NCI-H446 treated with DMSO at 0.1 percent for 48 hours (cell line): ENCODE data around the gene SREBF1.
"Not testable (repeated sequence)": the region's sequence is repeated elsewhere in the genome, so short reads cannot be mapped to it uniquely, and the experiment has no call there.

ENCODE experiments used
- DNase-seq: peaks from one replicate; lab custom pipeline; 2025; lab: John Stamatoyannopoulos, UW

SREBF1 gene

DNA sequence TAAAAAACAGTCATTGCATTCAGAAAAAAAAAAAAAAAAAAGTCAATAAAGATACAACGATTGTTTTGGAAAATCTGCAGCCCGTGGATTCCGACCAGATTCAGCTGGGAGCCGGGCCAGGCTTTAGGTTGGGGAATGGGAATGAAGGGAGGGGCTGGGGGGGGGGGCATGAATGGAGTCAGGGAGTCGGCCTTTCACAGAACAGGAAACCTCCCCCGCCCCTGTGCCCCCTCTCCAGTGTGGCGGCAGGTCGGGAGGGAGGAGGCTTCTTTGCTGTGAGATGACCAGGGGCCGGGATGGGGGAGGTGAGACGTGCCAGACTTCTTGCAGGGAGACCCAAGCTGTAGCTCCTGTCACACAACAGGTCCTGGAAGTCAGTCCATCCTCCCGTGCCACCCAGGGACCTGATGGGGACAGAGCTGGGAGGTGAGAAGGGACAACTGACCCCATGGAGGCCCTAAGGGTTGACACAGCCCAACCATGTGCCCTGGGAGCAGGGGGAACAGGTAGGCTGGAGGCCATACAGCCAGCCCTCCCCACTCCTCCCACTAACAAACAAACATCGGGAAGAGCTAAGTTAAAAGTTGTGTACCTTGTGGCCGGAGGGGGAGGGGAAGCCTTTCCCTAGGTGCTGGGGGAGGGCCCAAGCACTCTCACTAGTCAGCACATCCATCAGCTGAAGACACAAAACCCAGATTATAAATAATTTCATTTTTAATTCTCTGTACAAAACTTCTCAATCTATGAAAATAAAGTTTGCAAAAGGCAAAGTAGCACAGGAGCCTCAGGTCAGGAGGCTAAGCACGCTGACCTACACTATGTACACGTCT, 25.2 kb downstream of the SREBF1 start:
- DNase-seq, result no peak

DNA sequence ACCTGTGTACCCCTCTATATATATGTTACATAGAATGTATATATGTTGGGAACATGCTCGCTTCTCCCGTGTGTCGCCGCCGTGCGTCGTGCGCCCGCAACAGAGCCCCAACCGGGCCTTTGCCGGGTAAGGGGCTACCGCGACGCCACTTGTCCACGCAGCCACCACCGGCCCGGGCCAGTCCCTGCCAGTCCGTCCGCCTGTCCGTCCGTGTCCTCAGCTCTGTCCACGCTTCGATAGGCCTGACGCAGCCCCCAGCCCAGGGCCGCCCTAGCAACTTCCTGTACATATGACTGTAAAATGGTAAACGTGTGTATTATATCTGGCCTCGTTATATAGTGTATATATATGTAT, 25.9 kb downstream of the SREBF1 start:
- DNase-seq, result no peak

DNA sequence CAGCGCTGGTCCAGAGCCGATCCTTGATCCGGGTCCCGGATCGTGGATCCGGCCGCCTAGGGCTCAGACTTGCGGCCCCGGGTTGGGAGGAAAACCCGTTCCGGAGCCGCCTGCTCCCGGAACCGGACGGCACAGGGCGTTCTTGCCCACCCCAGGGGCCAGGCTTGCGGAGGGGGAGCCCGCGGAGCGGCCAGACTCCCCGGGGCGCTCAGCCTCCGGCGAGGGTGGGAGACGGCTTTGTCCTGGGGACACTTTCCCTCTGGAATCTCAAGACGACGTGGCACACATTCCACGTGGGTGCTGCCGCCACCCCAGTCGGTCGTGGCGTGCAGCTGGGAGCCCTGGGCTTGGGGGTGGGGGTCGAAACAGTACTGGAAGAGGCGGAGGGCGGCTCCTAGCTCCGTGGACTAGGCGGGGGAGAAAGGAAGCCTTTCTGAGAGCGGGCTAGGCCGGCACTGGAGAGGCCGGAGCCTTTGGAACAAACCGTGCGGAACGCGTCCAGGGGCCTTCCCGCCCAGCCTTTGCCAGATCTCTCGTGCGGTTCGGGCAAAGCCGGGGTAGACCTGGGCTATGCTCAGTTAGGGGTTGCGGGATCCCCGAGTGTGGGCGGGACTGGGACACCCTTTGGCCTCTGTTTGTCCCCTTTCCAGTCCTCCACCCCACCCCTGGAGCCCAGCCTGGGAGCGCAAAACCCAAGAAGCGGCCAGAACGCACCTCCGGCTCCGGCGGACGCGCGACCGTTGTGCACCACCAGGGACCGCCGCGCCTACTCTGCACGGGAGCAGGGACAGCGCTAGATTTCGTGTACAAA, 26.5 kb downstream of the SREBF1 start:
- no peak for DNase-seq

DNA sequence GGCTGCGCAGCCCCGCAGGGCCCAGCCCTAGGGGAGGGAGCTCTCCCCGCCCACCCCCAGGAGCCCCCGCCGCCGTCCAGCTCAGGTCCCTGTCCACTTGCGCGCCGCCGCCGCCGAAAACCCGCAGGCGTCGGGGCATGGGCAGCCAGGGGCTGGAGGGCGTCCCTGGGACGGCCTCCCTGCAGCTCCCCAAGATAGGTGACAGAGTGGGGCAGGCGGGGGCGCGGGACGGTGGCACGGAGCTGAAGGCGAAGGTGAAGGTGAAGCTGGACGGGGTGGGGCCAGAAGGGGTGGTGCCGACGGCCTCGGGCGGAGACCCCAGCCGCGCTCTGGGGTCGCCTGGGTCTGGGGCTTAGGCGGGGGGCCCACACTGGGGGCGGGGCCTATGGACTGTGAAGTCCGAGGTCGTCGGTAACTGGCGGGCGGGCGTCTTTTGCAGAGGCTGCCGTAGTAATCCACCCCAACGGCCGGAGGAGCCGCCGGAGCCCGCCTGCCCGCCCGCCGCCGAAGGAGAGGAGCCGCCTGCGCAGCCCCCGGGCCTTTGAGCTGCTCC, 27.2 kb downstream of the SREBF1 start:
- DNase-seq, result no peak

DNA sequence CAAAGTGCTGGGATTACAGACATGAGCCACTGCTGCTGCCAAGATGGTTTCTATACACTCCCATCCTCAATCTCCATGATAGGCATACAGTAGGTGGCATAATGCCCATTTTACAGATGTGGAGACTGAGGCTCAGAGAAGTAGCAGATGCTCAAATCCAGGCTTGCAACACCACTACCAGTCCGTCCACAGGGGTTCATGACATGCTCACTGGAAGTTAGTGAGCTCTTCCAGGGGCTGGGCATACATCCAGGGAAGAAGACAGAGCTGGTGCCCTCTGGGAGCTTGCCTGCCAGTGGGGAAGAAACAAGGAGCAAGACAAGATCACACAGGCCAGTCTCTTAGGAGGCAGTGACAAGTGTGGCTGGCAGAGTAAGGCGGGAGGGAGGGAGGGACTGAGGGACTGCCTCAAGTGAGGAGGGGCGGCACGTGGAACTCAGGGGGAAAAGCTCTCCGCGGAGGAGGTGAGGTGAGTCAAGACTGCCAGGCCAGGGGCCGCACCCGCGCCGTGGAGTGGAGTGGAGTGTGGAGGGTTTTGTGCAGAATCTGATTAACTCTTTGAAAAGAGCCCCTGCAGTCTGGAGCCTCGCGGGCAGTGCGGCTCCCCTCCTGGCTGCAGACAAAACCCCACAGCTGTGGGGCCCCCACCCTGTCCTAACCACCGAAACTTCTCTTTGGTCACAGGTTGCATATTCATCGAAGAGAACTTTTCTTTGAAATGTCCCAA, 27.9 kb downstream of the SREBF1 start:
- no peak for DNase-seq

DNA sequence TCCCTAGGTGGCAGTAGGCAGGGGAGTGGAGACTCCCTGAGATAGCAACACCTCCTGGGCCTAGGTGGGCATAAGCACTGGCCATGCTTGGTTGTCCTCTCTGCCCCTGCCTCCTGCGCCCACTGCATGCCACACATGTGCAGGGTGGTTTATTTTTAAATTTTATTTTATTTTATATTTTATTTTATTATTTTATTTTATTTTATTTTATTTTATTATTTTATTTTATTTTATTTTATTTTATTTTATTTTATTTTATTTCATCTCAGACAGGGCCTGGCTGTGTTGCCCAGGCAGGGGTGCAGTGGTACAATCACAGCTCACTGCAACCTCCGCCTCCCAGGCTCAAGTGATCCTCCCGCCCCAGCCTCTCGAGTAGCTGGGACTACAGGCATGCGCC, 28.6 kb downstream of the SREBF1 start:
- not testable (repeated sequence) for DNase-seq

DNA sequence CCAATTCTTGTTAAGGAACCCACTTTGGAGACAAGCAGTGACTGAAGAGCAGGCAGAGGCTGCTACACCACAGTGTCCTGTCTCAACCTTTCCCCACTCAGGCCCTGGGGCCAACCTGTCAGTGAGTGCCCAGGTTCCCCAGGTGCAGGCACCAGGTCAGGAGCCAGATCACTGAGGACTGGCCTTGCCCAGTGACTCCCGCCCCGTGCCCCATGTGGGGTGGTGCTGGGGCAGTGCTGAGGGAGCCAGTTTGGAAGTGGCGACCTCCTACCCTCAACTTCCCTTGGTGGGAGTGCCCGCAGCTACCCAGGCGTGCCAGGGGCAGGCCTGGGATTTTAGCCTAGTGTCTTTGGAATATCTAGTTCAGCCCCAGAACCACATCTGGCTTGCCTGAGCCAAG, 29.3 kb downstream of the SREBF1 start:
- no peak for DNase-seq

DNA sequence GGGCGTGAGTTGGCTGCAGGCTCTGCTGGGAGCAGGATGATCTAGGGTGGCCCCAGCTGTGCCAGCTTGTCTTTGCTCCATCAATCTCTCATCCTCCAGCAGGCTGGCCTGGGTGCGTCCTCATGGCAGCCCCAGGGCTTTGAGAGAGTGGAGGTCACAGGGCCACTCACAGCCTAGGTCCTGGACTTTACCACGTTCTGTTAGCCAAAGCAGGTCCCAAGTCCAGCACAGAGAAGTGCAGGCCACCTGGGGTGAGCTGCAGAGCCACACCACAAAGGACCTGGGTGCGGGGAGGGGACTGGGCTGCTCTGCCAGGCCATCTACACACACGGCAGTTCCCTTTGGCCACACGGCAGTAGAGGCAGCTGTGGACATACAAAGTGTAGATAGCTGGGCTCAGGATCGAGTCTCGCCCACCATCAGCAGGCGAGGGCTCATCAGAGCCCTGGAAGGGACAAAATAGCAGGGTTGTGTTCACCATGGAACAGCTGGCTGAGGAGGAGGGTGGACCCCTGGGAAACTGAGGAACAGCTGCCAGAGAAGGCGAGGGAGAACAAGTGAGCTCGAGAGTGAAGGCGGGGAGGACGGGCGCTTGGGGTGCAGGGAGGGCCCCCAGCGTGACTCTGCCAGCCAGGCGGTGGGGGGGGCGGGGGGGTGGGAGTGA, 30.0 kb downstream of the SREBF1 start:
- DNase-seq, result no peak

DNA sequence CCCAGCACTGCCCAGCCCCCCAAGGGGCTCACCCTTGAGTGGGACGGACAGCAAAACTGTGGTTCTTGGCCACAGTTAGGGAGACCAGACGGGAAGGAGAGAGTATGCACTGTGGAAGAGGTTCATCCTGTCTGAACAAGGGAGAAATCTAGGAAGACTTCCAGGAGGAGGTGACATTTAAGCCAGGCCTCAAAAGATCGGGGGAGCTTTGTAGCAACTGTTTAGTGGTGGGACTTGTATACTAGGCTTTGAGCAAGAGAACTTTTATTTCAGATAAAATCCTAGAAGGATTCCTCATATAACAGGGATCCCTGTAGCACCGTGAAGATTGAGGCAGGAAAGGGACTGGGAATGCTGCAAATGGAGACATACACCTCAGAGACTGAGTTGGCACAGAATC, 30.8 kb downstream of the SREBF1 start:
- no peak for DNase-seq

DNA sequence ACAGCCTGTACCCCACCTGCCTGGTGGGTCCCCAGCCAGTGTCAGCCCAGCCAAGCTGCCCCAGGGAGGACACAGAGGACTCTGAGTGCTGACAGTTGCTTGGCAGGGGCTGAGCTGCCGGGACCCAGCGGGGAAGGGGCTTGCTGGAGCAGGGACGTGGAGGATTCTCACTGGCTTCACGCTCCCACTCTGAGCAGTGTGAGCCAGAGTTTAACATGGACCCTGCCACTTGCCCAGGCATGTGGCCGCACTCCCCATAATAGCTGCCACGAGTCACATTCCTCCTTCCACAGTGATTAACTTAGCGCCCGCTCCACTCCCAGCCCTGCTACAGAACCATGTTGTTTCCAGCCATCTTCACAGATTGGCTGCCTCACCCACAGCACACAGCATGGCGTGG, 31.2 kb downstream of the SREBF1 start:
- DNase-seq, result no peak

DNA sequence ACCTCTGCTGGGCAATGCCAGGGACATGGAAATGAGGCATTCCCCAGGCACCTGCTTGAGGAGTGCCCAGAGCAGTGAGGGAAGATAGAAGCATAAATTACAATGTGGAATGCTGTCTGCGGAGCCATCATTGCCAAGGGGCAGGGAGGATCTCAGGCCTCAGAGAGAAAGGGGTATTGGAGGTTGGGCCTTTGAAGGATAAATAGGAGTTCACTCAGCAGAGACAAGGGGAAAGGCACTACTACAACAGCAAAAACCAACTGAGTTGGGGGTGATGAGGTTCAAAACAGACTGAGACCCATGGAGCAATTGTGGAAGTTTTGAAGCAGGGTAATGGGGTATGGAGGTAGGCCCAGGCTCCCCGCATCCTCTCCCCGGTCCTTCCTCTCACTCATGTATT, 32.8 kb downstream of the SREBF1 start:
- DNase-seq, result no peak

DNA sequence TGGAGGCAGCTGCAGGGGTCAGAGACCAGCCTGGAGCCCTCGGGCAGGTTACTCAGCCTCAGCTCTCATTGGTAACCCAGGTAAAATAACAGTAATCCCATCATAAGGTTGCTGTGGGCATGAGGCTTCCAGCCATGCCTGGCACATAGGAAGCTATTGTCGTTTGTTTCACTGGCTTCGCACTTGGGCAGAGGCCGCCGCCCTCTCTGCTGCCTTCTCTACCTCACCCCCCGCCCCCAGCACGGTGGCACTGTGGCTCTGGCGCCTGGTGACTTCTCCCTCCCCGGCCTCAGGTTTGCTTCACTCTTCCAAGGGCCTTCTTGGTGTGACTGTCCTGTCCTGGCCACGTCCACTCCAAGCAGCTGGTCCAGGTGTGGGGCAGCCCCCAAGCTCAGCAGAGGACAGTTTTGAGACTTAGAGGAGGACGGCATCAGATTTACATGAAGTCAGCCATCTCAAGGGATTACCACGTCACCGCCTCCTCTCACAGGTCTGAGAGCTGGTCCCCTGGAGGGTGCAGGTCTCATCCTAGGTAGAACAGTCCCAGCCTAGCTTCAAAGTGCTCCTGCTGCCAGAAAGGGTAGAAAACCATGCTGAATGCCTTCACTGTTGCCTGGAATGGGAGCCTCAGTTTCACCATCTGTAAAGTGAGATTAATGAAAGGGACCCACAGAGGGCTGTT, 34.8 kb downstream of the SREBF1 start:
- DNase-seq, result no peak

DNA sequence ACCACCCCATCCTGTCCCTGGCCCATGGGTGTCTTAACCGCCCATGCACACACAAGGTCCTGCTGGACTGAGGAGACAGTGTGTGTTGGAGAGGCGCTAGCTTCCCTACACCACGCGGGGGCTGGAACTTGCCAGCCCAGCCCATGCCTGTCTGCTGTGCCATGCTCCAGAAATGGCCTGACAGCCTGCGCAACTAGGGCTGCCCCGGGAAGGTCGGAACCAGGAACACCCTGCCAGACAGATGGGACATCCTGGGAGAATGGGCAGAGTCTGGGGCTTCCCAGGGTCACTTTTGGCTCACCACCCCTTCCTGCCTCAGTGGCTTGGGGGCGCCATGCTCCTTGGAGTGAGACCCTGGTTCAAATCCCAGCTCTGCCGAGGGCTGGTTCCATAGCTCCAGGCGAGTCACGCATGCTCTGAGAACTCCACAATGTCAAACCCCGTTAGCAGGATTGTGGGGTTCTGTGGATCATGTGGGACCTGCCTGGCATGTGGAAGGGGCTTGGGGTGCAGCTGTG, 36.2 kb downstream of the SREBF1 start:
- no peak for DNase-seq

DNA sequence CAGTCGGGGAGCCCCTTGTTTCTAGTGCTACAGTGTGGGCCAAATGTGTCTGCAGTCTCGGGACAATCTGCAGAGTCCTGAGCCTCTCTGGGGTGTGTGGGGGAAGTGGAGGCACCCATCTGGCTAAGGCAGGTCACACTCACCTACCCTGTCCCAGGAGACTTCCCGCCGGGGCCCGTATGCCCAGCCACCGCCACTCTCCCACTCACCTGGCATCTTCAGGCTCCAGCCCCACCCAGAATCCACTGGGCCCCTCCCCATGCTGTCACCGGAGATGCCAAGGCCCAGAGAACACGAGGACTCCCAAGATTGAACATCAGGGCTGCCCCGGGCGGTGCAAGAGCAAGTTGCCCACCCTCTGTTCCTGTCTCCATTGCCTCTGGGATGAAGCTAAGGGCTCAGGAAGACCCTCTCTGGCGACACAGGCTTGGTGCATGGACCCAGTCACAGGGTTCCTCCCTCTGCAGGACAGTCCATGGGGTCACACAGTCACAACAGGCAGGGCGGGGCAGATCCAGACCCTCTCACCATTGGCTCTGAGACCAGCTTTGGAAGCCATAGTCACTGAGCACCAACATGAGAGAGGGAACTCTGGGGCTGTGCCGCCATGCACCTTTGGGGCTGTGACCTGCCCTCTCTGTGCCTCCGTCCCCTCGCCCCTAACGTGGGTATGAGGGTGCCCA, 38.1 kb downstream of the SREBF1 start:
- no peak for DNase-seq

DNA sequence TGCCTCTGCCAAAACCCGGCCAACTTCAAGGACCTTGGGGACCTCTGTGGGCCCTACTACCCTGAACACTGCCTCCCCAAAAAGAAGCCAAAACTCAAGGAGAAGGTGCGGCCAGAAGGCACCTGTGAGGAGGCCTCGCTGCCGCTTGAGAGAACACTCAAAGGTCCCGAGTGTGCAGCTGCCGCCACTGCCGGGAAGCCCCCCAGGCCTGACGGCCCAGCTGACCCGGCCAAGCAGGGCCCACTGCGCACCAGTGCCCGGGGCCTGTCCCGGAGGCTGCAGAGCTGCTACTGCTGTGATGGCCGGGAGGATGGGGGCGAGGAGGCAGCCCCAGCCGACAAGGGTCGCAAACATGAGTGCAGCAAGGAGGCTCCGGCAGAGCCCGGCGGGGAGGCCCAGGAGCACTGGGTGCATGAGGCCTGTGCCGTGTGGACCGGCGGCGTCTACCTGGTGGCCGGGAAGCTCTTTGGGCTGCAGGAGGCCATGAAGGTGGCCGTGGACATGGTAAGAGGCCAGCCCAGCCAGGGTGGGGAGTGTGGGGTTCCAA, 38.7 kb downstream of the SREBF1 start:
- DNase-seq, result no peak

DNA sequence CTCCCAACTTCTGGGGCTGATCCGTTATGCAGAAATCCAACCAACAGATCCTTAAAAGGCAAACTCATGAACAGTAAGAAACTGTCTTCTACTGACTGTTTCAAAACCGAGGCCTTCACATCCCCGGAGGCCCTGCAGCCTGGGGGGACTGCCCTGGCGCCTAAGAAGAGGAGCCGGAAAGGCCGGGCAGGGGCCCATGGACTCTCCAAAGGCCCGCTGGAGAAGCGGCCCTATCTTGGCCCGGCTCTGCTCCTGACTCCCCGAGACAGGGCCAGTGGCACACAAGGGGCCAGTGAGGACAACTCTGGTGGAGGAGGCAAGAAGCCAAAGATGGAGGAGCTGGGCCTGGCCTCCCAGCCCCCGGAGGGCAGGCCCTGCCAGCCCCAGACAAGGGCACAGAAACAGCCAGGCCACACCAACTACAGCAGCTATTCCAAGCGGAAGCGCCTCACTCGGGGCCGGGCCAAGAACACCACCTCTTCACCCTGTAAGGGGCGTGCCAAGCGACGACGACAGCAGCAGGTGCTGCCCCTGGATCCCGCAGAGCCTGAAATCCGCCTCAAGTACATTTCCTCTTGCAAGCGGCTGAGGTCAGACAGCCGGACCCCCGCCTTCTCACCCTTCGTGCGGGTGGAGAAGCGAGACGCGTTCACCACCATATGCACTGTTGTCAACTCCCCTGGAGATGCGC, 39.5 kb downstream of the SREBF1 start:
- DNase-seq, result no peak

DNA sequence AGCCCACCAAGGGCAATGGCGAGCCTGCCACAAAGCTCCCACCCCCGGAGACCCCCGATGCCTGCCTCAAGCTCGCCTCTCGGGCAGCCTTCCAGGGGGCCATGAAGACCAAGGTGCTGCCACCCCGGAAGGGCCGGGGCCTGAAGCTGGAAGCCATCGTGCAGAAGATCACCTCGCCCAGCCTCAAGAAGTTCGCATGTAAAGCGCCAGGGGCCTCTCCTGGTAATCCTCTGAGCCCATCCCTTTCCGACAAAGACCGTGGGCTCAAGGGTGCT, 40.1 kb downstream of the SREBF1 start:
- no peak for DNase-seq

DNA sequence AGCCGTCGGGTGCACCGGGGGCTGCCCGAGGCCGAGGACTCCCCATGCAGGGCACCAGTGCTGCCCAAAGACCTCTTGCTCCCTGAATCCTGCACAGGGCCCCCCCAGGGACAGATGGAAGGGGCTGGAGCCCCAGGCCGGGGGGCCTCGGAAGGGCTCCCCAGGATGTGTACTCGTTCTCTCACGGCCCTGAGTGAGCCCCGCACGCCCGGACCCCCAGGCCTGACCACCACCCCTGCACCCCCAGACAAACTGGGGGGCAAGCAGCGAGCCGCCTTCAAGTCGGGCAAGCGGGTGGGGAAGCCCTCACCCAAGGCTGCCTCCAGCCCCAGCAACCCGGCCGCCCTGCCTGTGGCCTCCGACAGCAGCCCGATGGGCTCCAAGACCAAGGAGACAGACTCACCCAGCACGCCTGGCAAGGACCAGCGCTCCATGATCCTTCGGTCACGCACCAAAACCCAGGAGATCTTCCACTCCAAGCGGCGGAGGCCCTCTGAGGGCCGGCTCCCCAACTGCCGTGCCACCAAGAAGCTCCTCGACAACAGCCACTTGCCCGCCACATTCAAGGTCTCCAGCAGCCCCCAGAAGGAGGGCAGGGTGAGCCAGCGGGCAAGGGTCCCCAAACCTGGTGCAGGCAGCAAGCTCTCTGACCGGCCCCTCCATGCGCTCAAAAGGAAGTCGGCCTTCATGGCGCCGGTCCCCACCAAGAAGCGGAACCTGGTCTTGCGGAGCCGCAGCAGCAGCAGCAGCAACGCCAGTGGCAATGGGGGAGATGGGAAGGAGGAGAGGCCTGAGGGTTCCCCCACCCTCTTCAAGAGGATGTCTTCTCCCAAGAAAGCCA, 40.6 kb downstream of the SREBF1 start:
- DNase-seq, result no peak

DNA sequence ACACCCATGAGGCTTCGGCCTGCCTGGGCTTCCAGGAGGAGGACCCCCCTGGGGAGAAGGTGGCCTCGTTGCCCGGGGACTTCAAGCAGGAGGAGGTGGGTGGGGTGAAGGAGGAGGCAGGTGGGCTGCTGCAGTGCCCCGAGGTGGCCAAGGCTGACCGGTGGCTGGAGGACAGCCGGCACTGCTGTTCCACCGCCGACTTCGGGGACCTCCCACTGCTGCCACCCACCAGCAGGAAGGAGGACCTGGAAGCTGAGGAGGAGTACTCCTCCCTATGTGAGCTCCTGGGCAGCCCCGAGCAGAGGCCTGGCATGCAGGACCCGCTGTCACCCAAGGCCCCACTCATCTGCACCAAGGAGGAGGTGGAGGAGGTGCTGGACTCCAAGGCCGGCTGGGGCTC, 41.5 kb downstream of the SREBF1 start:
- DNase-seq, result no peak
